ENCODE results near the gene DYNLT5. TPM values are rescaled to one million over a fixed set of nuclear protein-coding genes. Genes with fewer than 3 reads are reported as not detected.

The DYNLT5 gene
- total and polyA plus RNA-seq, 2 donors (not counting 1 experiment from before 2014, with no cell fraction given) = 0.32 to 0.50 TPM

DNA sequence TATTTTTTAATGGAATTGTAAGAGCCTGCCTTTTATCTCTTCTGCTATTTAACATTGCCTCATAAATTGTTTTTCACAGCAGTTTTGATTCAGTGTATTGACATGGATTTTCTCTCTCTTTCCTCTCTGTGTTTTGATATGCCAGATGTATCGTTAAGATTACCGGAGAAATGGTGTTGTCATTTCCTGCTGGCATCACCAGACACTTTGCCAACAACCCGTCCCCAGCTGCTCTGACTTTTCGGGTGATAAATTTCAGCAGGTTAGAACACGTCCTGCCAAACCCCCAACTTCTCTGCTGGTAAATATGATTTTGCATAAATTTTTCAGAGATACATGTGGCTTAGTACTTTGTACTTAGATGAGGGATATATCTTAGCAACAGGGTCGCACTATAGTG, 23.1 kb upstream of the DYNLT5 start:
- H3K4me2 ChIP-seq (ENCODE audit: extremely low read depth, insufficient read depth, low read length) = no peak overlapping the region
- TF ChIP-seq EZH2 (IDR thresholded peaks at IDR 0.05; ENCODE audit: low read length, missing control alignments) = no peak
- TF ChIP-seq, protein P1, sequence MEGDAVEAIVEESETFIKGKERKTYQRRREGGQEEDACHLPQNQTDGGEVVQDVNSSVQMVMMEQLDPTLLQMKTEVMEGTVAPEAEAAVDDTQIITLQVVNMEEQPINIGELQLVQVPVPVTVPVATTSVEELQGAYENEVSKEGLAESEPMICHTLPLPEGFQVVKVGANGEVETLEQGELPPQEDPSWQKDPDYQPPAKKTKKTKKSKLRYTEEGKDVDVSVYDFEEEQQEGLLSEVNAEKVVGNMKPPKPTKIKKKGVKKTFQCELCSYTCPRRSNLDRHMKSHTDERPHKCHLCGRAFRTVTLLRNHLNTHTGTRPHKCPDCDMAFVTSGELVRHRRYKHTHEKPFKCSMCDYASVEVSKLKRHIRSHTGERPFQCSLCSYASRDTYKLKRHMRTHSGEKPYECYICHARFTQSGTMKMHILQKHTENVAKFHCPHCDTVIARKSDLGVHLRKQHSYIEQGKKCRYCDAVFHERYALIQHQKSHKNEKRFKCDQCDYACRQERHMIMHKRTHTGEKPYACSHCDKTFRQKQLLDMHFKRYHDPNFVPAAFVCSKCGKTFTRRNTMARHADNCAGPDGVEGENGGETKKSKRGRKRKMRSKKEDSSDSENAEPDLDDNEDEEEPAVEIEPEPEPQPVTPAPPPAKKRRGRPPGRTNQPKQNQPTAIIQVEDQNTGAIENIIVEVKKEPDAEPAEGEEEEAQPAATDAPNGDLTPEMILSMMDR (conservative IDR thresholded peaks at IDR 0.05 in 1 of 2, IDR thresholded peaks at IDR 0.05 in 1 of 2; ENCODE audit: low read depth in 1 of 2, low read length in 2 of 2) = no peak
- DNase-seq (ENCODE audit: low read depth in 2 of 2) = no peak

DNA sequence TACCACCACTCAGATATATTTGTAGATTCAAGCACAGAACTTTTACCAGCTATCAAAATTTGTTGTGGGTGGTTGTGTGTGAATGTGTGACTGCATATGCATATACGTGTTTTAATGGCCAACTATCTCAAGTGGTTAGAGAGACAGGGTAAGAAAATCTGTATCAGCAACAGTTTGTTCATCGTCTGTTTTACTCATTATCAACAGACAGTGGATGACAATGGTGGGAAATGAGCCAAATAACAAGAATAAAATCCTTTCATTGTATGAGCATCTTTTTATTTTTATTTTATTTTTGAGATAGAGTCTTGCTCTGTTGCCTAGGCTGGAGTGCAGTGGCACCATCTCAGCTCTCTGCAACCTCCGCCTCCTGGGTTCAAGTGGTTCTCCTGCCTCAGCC, 22.7 kb upstream of the DYNLT5 start:
- H3K4me3 ChIP-seq (replicated peaks in 1 of 4; ENCODE audit: control extremely low read depth in 1 of 4, insufficient read depth in 1 of 4, low read depth in 3 of 4, low read length in 4 of 4) = no peak overlapping the region
- H3K27me3 ChIP-seq (ENCODE audit: control insufficient read depth, insufficient read depth, low read length) = no peaks in the 10 kb centered on the region
- peaks cover 8% of the 10 kb centered on the region for H3K4me1 ChIP-seq (ENCODE audit: control insufficient read depth, extremely low read depth, insufficient read depth, low read length)
- H3K9me3 ChIP-seq (ENCODE audit: control insufficient read depth, insufficient read depth, low read depth, low read length) = no peaks in the 10 kb centered on the region
- TF ChIP-seq EZH2 (IDR thresholded peaks at IDR 0.05; ENCODE audit: low read length, missing control alignments) = no peak
- TF ChIP-seq, protein P1 (conservative IDR thresholded peaks at IDR 0.05 in 1 of 2, IDR thresholded peaks at IDR 0.05 in 1 of 2; ENCODE audit: low read depth in 1 of 2, low read length in 2 of 2) = no peak
- no peaks in the 10 kb centered on the region for H4K20me1 ChIP-seq (ENCODE audit: control insufficient read depth, extremely low read depth, insufficient read depth, low read length)
- no peak overlapping the region for H3K4me2 ChIP-seq (ENCODE audit: extremely low read depth, insufficient read depth, low read length)
- H3K9ac ChIP-seq (ENCODE audit: insufficient read depth, low read length) = no peak overlapping the region
- no peaks in the 10 kb centered on the region for H3K79me2 ChIP-seq (ENCODE audit: control insufficient read depth, insufficient read depth, low read length)
- no peaks in the 10 kb centered on the region for H3K36me3 ChIP-seq (ENCODE audit: control insufficient read depth, insufficient read depth, low read length)
- DNase-seq (ENCODE audit: low read depth in 2 of 2) = no peak
- no peak overlapping the region for H3K27ac ChIP-seq (ENCODE audit: insufficient read depth, low read length)
- H2AFZ ChIP-seq (ENCODE audit: low read length) = no peak overlapping the region

More for the DNA sequence above, 23.1 kb upstream of the DYNLT5 start:
- no peak overlapping the region for H3K4me3 ChIP-seq (replicated peaks in 1 of 4; ENCODE audit: control extremely low read depth in 1 of 4, insufficient read depth in 1 of 4, low read depth in 3 of 4, low read length in 4 of 4)
- H3K79me2 ChIP-seq (ENCODE audit: control insufficient read depth, insufficient read depth, low read length) = no peaks in the 10 kb centered on the region
- no peak overlapping the region for H3K27ac ChIP-seq (ENCODE audit: insufficient read depth, low read length)
- no peak overlapping the region for H2AFZ ChIP-seq (ENCODE audit: low read length)
- no peaks in the 10 kb centered on the region for H4K20me1 ChIP-seq (ENCODE audit: control insufficient read depth, extremely low read depth, insufficient read depth, low read length)
- H3K9me3 ChIP-seq (ENCODE audit: control insufficient read depth, insufficient read depth, low read depth, low read length) = no peaks in the 10 kb centered on the region
- H3K9ac ChIP-seq (ENCODE audit: insufficient read depth, low read length) = no peak overlapping the region
- no peaks in the 10 kb centered on the region for H3K27me3 ChIP-seq (ENCODE audit: control insufficient read depth, insufficient read depth, low read length)
- H3K4me1 ChIP-seq (ENCODE audit: control insufficient read depth, extremely low read depth, insufficient read depth, low read length) = peaks cover 8% of the 10 kb centered on the region
- H3K36me3 ChIP-seq (ENCODE audit: control insufficient read depth, insufficient read depth, low read length) = no peaks in the 10 kb centered on the region

DNA sequence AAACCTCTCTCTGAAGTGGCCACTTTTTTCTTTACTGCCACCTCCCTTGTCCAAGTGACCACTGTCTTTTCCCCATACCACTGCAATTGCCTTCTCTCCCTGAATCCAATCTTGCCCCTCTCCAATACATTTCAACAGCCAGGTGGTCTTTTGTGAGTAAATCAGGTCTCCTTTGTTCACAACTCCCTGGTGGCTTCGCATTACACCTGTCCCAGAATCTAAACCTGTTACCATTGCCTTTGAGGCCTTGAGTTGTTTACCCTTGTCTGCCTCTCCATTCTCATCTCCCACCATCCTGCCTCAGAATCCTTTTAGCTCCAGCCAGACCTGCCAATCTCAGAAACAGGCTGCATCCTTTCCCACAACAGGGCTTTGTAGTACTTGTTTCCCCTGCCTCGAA, 21.8 kb upstream of the DYNLT5 start:
- Histone ChIP-seq H3K4me3 (replicated peaks in 1 of 4; ENCODE audit: control extremely low read depth in 1 of 4, insufficient read depth in 1 of 4, low read depth in 3 of 4, low read length in 4 of 4) (no peak overlapping the region), H2AFZ (ENCODE audit: low read length) (no peak overlapping the region), H3K4me1 (ENCODE audit: control insufficient read depth, extremely low read depth, insufficient read depth, low read length) (peaks cover 8% of the 10 kb centered on the region), H3K36me3 (ENCODE audit: control insufficient read depth, insufficient read depth, low read length) (no peaks in the 10 kb centered on the region), H3K27me3 (ENCODE audit: control insufficient read depth, insufficient read depth, low read length) (no peaks in the 10 kb centered on the region), H3K79me2 (ENCODE audit: control insufficient read depth, insufficient read depth, low read length) (no peaks in the 10 kb centered on the region), H3K4me2 (ENCODE audit: extremely low read depth, insufficient read depth, low read length) (no peak overlapping the region), H3K27ac (ENCODE audit: insufficient read depth, low read length) (no peak overlapping the region), H3K9ac (ENCODE audit: insufficient read depth, low read length) (no peak overlapping the region), H3K9me3 (ENCODE audit: control insufficient read depth, insufficient read depth, low read depth, low read length) (no peaks in the 10 kb centered on the region), H4K20me1 (ENCODE audit: control insufficient read depth, extremely low read depth, insufficient read depth, low read length) (no peaks in the 10 kb centered on the region)
- no peak for DNase-seq (ENCODE audit: low read depth in 2 of 2)
- no peak for TF ChIP-seq EZH2 (IDR thresholded peaks at IDR 0.05; ENCODE audit: low read length, missing control alignments)
- TF ChIP-seq, protein P1 (conservative IDR thresholded peaks at IDR 0.05 in 1 of 2, IDR thresholded peaks at IDR 0.05 in 1 of 2; ENCODE audit: low read depth in 1 of 2, low read length in 2 of 2) = no peak

All from fibroblast of lung (primary cell).